ENCODE measurements around the gene EYA2. TPM values are rescaled to one million over a fixed set of nuclear protein-coding genes. Genes with fewer than 3 reads are reported as not detected.
A peak's percentile ranks its signal among the peaks of the same experiment; 100 is the strongest.

EYA2 gene
- total and polyA plus RNA-seq, 9 donors = 1.5 to 8.6 (median 3.2) TPM

DNA sequence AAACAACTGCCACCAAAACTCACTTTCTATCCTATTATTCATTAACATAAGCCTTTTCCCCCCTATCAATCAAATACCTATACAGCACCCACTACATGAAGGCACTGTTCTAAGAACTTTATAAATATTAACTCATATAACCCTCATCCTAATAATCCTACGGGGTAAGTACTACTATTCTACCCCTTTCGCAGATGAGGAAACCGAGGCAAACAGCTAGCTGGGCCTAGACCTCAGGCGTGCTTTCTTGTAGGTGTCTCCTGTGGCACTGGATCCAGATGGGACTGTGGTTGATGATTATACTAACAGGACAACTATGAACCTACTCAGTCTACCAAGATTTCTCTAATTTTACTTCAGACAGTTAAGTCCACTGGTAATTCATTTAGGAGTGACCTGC, 330.2 kb downstream of the EYA2 start:
- H3K4me1 ChIP-seq (ENCODE audit: control insufficient read depth, insufficient read depth, low read length) = no peaks in the 10 kb centered on the region
- H3K4me3 ChIP-seq (ENCODE audit: low read length) = no peak overlapping the region
- no peaks in the 10 kb centered on the region for H3K27me3 ChIP-seq (ENCODE audit: control insufficient read depth, insufficient read depth, low read length)
- H3K9me3 ChIP-seq (replicated peaks; ENCODE audit: control insufficient read depth, low read depth, low read length) = no peaks in the 10 kb centered on the region
- DNase-seq = no peak
- H3K36me3 ChIP-seq (ENCODE audit: control insufficient read depth, insufficient read depth, low read length) = peaks cover 77% of the 10 kb centered on the region
- H3K27ac ChIP-seq (ENCODE audit: low read length) = no peak overlapping the region
- no CpG with 5 or more reads among the region's 4 CpGs for WGBS (ENCODE audit: insufficient coverage)

DNA sequence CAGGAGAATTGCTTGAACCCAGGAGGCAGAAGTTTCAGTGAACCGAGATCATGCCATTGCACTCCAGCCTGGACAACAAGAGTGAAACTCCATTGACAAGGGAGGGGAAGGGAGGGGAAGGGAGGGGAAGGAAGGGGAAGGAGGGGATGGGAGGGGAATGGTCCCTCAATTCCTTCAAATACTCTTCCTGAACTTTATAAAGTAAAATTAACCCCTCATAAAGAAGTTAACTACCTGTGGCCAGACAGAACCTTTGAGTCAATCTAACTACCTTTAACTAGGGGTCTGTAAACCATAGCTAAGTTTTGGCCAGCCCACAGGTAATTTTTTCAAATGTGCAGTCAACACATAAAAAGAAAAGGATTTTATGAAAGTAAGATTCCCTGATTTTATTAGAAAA, 330.8 kb downstream of the EYA2 start:
- no peak for DNase-seq
- H3K36me3 ChIP-seq (ENCODE audit: control insufficient read depth, insufficient read depth, low read length) = peaks cover 74% of the 10 kb centered on the region
- H3K4me3 ChIP-seq (ENCODE audit: low read length) = no peak overlapping the region
- H3K27me3 ChIP-seq (ENCODE audit: control insufficient read depth, insufficient read depth, low read length) = no peaks in the 10 kb centered on the region
- no peak overlapping the region for H3K27ac ChIP-seq (ENCODE audit: low read length)
- H3K9me3 ChIP-seq (replicated peaks; ENCODE audit: control insufficient read depth, low read depth, low read length) = no peaks in the 10 kb centered on the region
- no peaks in the 10 kb centered on the region for H3K4me1 ChIP-seq (ENCODE audit: control insufficient read depth, insufficient read depth, low read length)
- WGBS (ENCODE audit: insufficient coverage) = 100% methylated on average over 1 of the region's 1 CpG

DNA sequence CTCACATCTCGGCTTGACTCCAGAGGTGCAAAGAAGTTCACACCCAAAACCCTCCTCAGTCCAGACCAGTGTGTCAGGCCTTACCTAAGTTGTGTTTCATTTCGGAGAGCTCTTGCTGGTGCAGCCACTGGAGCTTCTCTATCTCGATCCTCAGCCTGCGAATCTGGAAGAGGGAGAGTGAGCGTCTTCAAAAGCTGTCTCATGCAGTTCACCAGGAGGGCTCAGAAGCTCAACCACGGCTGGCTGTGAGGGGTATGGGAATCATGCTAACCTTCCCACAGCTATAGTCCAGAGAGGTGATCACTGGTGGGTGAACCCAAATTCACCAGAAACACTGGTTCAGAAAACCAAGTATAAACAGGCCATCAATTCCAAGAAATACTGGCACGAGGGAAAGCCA, 332.5 kb downstream of the EYA2 start:
- H3K27ac ChIP-seq (ENCODE audit: low read length) = no peak overlapping the region
- H3K27me3 ChIP-seq (ENCODE audit: control insufficient read depth, insufficient read depth, low read length) = no peaks in the 10 kb centered on the region
- WGBS (ENCODE audit: insufficient coverage) = 100% methylated on average over 1 of the region's 7 CpGs
- H3K4me3 ChIP-seq (ENCODE audit: low read length) = no peak overlapping the region
- no peak for DNase-seq
- H3K9me3 ChIP-seq (replicated peaks; ENCODE audit: control insufficient read depth, low read depth, low read length) = no peaks in the 10 kb centered on the region
- no peaks in the 10 kb centered on the region for H3K4me1 ChIP-seq (ENCODE audit: control insufficient read depth, insufficient read depth, low read length)
- peaks cover 65% of the 10 kb centered on the region for H3K36me3 ChIP-seq (ENCODE audit: control insufficient read depth, insufficient read depth, low read length)

DNA sequence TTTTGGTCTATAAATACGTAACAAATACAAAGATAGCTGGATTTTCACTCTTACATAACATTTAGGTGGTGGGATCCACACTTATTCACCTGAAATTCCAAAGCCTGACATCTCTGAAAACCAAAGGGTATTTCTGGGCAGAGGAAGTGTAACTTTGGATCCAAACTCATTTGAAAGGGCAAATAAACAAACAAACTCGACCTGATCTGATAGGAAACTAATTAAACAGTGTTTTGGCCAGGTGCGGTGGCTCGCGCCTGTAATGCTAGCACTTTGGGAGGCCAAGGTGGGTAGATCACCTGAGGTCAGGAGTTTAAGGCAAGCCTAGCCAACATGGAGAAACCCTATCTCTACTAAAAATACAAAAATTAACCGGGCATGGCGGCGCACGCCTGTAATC, 332.9 kb downstream of the EYA2 start:
- H3K4me1 ChIP-seq (ENCODE audit: control insufficient read depth, insufficient read depth, low read length) = no peaks in the 10 kb centered on the region
- peaks cover 61% of the 10 kb centered on the region for H3K36me3 ChIP-seq (ENCODE audit: control insufficient read depth, insufficient read depth, low read length)
- no peaks in the 10 kb centered on the region for H3K9me3 ChIP-seq (replicated peaks; ENCODE audit: control insufficient read depth, low read depth, low read length)
- no CpG with 5 or more reads among the region's 9 CpGs for WGBS (ENCODE audit: insufficient coverage)
- H3K4me3 ChIP-seq (ENCODE audit: low read length) = no peak overlapping the region
- H3K27ac ChIP-seq (ENCODE audit: low read length) = no peak overlapping the region
- no peaks in the 10 kb centered on the region for H3K27me3 ChIP-seq (ENCODE audit: control insufficient read depth, insufficient read depth, low read length)
- DNase-seq = no peak

DNA sequence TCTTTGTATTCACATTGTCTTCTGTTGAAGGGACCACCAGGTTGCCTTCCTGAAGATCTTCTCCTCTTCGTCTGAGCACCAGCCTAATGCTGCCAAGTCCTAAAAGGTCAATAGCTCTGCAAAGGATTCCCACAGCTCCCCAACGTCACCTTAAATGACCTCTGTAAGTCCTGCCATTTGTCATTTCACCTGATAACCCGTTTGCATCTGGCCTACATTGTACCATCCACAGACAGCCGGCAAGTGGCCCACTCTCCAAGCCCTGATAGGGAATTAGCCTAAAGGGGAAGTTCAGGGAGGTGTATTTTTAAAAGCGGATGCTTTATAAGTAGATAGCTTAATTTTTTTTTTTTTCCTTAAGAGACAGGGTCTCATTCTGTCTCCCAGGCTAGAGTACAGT, 334.0 kb downstream of the EYA2 start:
- no peaks in the 10 kb centered on the region for H3K27me3 ChIP-seq (ENCODE audit: control insufficient read depth, insufficient read depth, low read length)
- 75% methylated on average over 1 of the region's 5 CpGs for WGBS (ENCODE audit: insufficient coverage)
- no peaks in the 10 kb centered on the region for H3K4me1 ChIP-seq (ENCODE audit: control insufficient read depth, insufficient read depth, low read length)
- no peak overlapping the region for H3K4me3 ChIP-seq (ENCODE audit: low read length)
- H3K9me3 ChIP-seq (replicated peaks; ENCODE audit: control insufficient read depth, low read depth, low read length) = no peaks in the 10 kb centered on the region
- DNase-seq = no peak
- H3K27ac ChIP-seq (ENCODE audit: low read length) = no peak overlapping the region
- peaks cover 58% of the 10 kb centered on the region for H3K36me3 ChIP-seq (ENCODE audit: control insufficient read depth, insufficient read depth, low read length)

DNA sequence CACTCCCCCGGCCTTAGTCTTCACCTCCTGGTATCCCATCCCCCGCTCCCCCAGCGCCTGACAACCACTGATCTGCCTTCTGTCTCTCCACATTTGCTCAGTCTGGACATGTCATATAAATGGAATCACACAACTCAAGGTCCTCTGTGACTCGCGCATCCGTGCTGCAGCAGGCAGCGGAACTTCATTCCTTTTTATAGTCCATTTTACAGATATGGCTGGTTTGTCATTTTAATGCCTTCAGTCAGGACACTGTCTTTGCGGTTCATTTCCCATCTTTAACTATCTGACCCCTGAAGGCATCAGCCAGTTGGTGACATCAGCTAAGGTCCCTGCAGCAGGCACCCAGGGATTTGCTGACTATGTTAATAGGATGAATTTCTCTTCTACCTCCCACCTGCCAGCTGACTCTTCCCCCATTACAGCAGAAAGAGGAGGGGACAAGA, 336.2 kb downstream of the EYA2 start:
- WGBS (ENCODE audit: insufficient coverage) = 92% methylated on average over 7 of the region's 8 CpGs
- no peak for DNase-seq
- H3K27ac ChIP-seq (ENCODE audit: low read length) = no peak overlapping the region
- peaks cover 58% of the 10 kb centered on the region for H3K36me3 ChIP-seq (ENCODE audit: control insufficient read depth, insufficient read depth, low read length)
- no peaks in the 10 kb centered on the region for H3K4me1 ChIP-seq (ENCODE audit: control insufficient read depth, insufficient read depth, low read length)
- no peak overlapping the region for H3K4me3 ChIP-seq (ENCODE audit: low read length)
- H3K27me3 ChIP-seq (ENCODE audit: control insufficient read depth, insufficient read depth, low read length) = no peaks in the 10 kb centered on the region
- no peaks in the 10 kb centered on the region for H3K9me3 ChIP-seq (replicated peaks; ENCODE audit: control insufficient read depth, low read depth, low read length)

DNA sequence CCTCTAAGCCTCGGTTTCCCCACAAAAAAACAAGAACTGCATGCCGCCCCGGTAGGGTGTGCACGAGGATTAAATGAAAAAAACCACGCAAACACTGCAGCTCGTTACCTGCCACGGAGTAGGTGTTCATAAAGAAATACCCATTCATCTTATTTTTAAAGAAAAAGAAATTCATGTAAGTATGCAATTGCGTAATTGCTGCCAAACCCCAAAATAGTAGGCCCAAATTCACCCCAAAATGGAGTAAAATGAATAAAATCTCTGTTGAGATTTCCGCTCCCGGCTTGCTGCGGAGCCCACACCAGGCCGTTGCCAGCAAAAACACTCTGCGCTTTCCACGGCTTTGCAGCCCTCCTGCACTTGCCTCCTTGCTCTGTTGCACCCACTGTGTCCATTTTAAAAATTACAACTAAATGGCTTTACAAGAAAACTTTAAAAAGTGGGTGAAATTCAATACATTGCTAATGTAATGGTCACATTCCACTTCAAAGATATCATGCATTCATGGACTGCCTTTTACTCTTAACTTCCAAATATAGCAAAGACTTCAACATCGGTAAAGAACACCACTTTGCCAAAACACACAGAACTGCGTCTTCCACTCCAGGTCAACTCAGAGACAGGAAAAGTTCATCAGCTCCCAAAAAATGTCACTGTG, 336.9 kb downstream of the EYA2 start:
- Histone ChIP-seq H3K9me3 (replicated peaks; ENCODE audit: control insufficient read depth, low read depth, low read length) (no peaks in the 10 kb centered on the region), H3K27me3 (ENCODE audit: control insufficient read depth, insufficient read depth, low read length) (no peaks in the 10 kb centered on the region), H3K4me3 (ENCODE audit: low read length) (no peak overlapping the region), H3K4me1 (ENCODE audit: control insufficient read depth, insufficient read depth, low read length) (no peaks in the 10 kb centered on the region), H3K36me3 (ENCODE audit: control insufficient read depth, insufficient read depth, low read length) (peaks cover 58% of the 10 kb centered on the region), H3K27ac (ENCODE audit: low read length) (no peak overlapping the region)
- DNase-seq = peak; percentile 25
- WGBS (ENCODE audit: insufficient coverage) = 68% methylated on average over 3 of the region's 16 CpGs

DNA sequence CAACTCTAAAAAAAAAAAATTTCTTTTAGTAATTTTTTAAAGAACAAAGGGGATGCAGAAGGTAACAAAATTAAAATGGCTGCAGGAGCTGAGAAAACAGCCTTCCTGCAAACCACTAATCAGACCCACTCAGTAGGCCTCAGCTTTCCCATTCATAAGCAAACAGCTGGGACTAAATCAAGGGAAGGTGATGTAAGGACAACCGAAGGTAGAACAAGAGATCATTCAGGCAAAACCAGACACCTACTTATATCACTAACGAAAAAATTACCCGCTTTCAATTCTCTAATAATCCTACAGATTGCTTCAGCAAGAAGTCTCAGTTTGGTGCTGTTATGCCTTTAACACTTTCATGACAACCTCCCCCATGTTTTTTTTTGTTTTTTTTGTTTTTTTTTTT, 337.9 kb downstream of the EYA2 start:
- no peaks in the 10 kb centered on the region for H3K4me1 ChIP-seq (ENCODE audit: control insufficient read depth, insufficient read depth, low read length)

DNA sequence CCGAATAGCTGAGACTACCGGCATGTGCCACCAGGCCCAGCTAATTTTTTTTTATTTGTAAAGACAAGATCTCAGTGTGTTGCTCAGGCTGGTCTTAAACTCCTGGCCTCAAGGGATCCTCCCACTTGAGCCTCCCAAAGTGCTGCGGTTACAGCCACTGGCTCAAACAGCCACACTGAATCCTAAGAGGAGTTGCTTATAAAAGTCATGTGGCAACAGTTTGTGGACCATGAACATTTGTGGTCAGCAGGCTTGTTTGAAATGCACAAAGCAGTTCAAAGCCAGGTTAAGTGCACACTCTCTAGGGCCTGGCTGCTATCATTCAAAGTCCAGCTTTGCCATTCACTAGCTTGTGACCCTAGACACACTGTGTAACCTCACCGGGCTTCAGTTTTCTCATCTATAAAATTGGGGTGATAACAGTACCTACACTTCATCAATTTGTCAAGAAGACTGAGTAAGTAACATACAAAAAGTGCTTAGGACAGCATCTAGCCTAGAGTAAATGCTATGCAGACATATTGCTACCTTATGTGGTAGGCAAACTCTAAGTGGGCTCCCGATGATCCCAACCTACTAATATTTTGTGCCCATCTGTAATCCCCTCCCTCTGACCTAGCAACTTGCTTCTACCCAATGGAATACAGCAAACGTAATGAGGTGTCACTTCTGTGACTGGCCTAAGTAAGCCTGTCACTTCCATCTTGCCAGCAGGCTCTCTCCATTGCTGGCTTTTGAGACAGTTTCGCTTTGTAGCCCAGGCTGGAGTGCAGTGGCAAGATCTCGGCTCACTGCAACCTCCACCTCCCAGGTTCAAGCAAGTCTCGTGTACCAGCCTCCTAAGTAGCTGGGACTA, 338.9 kb downstream of the EYA2 start:
- 98% methylated on average over 5 of the region's 9 CpGs for WGBS (ENCODE audit: insufficient coverage)
- H3K4me1 ChIP-seq (ENCODE audit: control insufficient read depth, insufficient read depth, low read length) = no peaks in the 10 kb centered on the region
- H3K9me3 ChIP-seq (replicated peaks; ENCODE audit: control insufficient read depth, low read depth, low read length) = no peaks in the 10 kb centered on the region
- H3K4me3 ChIP-seq (ENCODE audit: low read length) = no peak overlapping the region
- no peak for DNase-seq
- no peaks in the 10 kb centered on the region for H3K27me3 ChIP-seq (ENCODE audit: control insufficient read depth, insufficient read depth, low read length)
- no peak overlapping the region for H3K27ac ChIP-seq (ENCODE audit: low read length)
- H3K36me3 ChIP-seq (ENCODE audit: control insufficient read depth, insufficient read depth, low read length) = peaks cover 53% of the 10 kb centered on the region

More for the DNA sequence above, 337.9 kb downstream of the EYA2 start:
- Histone ChIP-seq H3K9me3 (replicated peaks; ENCODE audit: control insufficient read depth, low read depth, low read length) (no peaks in the 10 kb centered on the region), H3K27ac (ENCODE audit: low read length) (no peak overlapping the region), H3K4me3 (ENCODE audit: low read length) (no peak overlapping the region), H3K36me3 (ENCODE audit: control insufficient read depth, insufficient read depth, low read length) (peaks cover 54% of the 10 kb centered on the region), H3K27me3 (ENCODE audit: control insufficient read depth, insufficient read depth, low read length) (no peaks in the 10 kb centered on the region)
- 90% methylated on average over 2 of the region's 3 CpGs for WGBS (ENCODE audit: insufficient coverage)
- DNase-seq = no peak

DNA sequence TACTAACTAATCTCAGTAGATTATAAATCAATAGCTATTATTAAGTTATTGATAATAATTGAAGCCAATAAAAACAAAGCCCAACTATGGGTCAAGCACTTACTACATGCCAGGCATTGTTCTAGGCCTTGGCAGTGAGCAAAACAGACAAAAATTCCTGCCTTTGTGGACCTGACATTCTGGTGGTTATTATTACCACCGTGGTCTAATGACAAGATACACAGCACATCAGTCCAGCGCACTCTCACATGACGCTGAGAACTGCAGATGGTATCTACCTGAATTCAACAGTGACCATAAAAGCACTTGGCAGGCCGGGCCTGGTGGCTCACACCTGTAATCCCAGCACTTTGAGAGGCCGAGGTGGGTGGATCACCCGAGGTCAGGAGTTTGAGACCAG, 340.5 kb downstream of the EYA2 start:
- WGBS (ENCODE audit: insufficient coverage) = 92% methylated on average over 6 of the region's 6 CpGs
- H3K27ac ChIP-seq (ENCODE audit: low read length) = no peak overlapping the region

More for the DNA sequence above, 340.5 kb downstream of the EYA2 start:
- no peak for DNase-seq
- Histone ChIP-seq H3K36me3 (ENCODE audit: control insufficient read depth, insufficient read depth, low read length) (peaks cover 55% of the 10 kb centered on the region), H3K27me3 (ENCODE audit: control insufficient read depth, insufficient read depth, low read length) (no peaks in the 10 kb centered on the region), H3K4me3 (ENCODE audit: low read length) (no peak overlapping the region), H3K4me1 (ENCODE audit: control insufficient read depth, insufficient read depth, low read length) (no peaks in the 10 kb centered on the region), H3K9me3 (replicated peaks; ENCODE audit: control insufficient read depth, low read depth, low read length) (no peaks in the 10 kb centered on the region)

All from muscle of leg (tissue), 11 donors.